ENCODE results near the gene DNASE1L3. TPM values are rescaled to one million over a fixed set of nuclear protein-coding genes. Genes with fewer than 3 reads are reported as not detected.

Gene DNASE1L3
- total and polyA plus RNA-seq, 2 of the 8 experiments (the other 6 are each of a cell fraction or from before 2014, with no cell fraction given), result not detected

- Histone ChIP-seq H2BK120ac (replicated peaks; ENCODE audit: low read depth, low read length) (no peak overlapping the region), H3K23ac (ENCODE audit: insufficient read length) (no peak overlapping the region), H3K36me3 (ENCODE audit: control insufficient read depth in 2 of 4, insufficient read depth in 4 of 4, low read length in 3 of 4) (no peaks in the 10 kb centered on the region), H3K27ac (ENCODE audit: low read depth, low read length) (no peak overlapping the region), H2AFZ (ENCODE audit: low read length) (no peak overlapping the region), H3K23me2 (ENCODE audit: low read depth, low read length) (peaks cover 2% of the 10 kb centered on the region; the same call in 1 of the 2 replicates), H3K79me1 (ENCODE audit: low read depth, low read length) (no peaks in the 10 kb centered on the region; the same call in 1 of the 2 replicates), H3K4me1 (replicated peaks in 1 of 4; ENCODE audit: control insufficient read depth in 3 of 4, insufficient read depth in 4 of 4, low read length in 3 of 4) (no peaks in the 10 kb centered on the region), H3K4me3 (ENCODE audit: extremely low read depth in 1 of 4, insufficient read depth in 2 of 4, low read depth in 3 of 4, low read length in 4 of 4) (no peak overlapping the region), H4K91ac (replicated peaks; ENCODE audit: insufficient read length, low read length) (no peak overlapping the region), H3K4ac (replicated peaks; ENCODE audit: insufficient read length, low read depth, low read length) (no peak overlapping the region), H3K18ac (ENCODE audit: extremely low read depth, low read length) (no peak overlapping the region), H3K56ac (replicated peaks; ENCODE audit: insufficient read length, low read depth, low read length) (no peak overlapping the region), H2BK20ac (ENCODE audit: low read length) (no peak overlapping the region), H3K79me2 (ENCODE audit: control insufficient read depth in 1 of 2, insufficient read depth in 2 of 2, low read length in 2 of 2) (no peaks in the 10 kb centered on the region), H4K5ac (ENCODE audit: insufficient read length, low read depth, low read length) (no peak overlapping the region), H2BK12ac (ENCODE audit: low read depth, low read length) (no peak overlapping the region), H2BK15ac (ENCODE audit: low read length) (no peak overlapping the region), H3K14ac (ENCODE audit: insufficient read length) (no peak overlapping the region), H3K9me3 (ENCODE audit: insufficient read depth in 2 of 2, low read depth in 1 of 2, low read length in 1 of 2) (no peaks in the 10 kb centered on the region), H3K4me2 (ENCODE audit: insufficient read depth in 1 of 2, low read depth in 2 of 2, low read length in 2 of 2) (no peak overlapping the region), H2AK5ac (ENCODE audit: low read depth, low read length) (no peak overlapping the region), H4K20me1 (replicated peaks in 1 of 2; ENCODE audit: control insufficient read depth in 1 of 2, insufficient read depth in 2 of 2, low read length in 2 of 2) (no peaks in the 10 kb centered on the region), H3K27me3 (replicated peaks in 1 of 4; ENCODE audit: control insufficient read depth in 3 of 4, extremely low read depth in 1 of 4, insufficient read depth in 3 of 4, low read length in 3 of 4) (no peaks in the 10 kb centered on the region), H2BK5ac (ENCODE audit: low read depth, low read length) (no peak overlapping the region), H3K9ac (replicated peaks in 1 of 4; ENCODE audit: extremely low read depth in 1 of 4, low read depth in 3 of 4, low read length in 3 of 4) (no peak overlapping the region), H4K8ac (ENCODE audit: extremely low read depth, insufficient read depth, low read length) (no peak overlapping the region)
- DNase-seq (ENCODE audit: low read depth in 1 of 2, low spot score in 2 of 2), result no peak
- WGBS, 2 experiments (ENCODE audit: extremely low coverage in 1 of 2, insufficient coverage in 1 of 2, insufficient read length in 1 of 2, insufficient replicate concordance in 2 of 2, low coverage in 1 of 2, low lambda C conversion rate in 2 of 2, missing lambda C conversion rate in 1 of 2), result 90% methylated on average over 6 of the region's 6 CpGs; no CpG with 5 or more reads in 1 of the 2 experiments
- ChIA-PET CTCF (ENCODE audit: partially characterized antibody) (interaction anchor here (0.7 to 1.5 kb wide), 5 partner anchors 10 to 83 kb away, joined by 3 to 5 read pairs (median 4); no protein-coding TSS in a partner anchor), POLR2A (ENCODE audit: partially characterized antibody) (no interaction called here)
- no peak for TF ChIP-seq KDM5A (IDR thresholded peaks at IDR 0.05; ENCODE audit: low read length)
- TF ChIP-seq E2F6 (IDR thresholded peaks at IDR 0.05), result no peak
- TF ChIP-seq GTF2F1 (IDR thresholded peaks at IDR 0.05; ENCODE audit: borderline replicate concordance, low read depth, low read length), result no peak
- TF ChIP-seq RXRA (IDR thresholded peaks at IDR 0.05; ENCODE audit: insufficient read depth, low read depth, low read length), result no peak
- no peak for TF ChIP-seq EP300 (IDR thresholded peaks at IDR 0.05; ENCODE audit: borderline replicate concordance in 1 of 2, low read depth in 2 of 2, low read length in 2 of 2)
- FAIRE-seq, result no peak
Measured at GRCh38 chr3:58260261-58260731, 49.5 kb upstream of the DNASE1L3 start.

Data from H1 (cell line).